ENCODE data around the gene RAD18.

The RAD18 gene

DNA sequence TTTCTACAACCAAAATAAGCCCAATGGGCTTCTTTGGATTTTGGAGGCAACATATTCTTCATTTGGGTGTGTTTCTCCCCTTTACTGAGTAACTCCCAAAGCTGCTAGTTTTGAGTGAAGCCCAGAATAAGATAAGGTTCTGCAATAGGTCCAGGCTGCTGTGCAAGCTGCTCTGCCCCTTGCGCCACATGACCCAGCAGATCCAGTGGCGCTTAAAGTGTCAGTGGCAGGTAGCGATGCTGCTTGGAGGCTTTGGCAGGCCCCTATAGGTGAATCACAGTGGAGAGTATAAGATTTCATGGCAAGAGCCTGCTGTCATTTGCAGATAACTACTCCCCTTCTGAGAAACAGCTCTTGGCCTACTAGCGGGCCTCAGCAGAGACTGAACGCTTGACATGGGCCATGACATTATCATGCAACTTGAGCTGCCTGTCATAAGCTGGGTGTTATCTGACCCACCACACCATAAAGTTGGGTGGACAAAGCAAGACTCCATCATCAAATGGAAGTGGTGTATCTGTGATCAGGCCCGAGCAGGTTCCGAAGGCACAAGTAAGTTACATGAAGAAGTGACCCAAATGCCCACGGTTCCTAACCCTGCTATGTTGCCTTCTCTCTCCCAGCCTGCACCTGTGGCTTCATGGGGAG, 105.4 kb downstream of the RAD18 start:
- DNase-seq: no peak

DNA sequence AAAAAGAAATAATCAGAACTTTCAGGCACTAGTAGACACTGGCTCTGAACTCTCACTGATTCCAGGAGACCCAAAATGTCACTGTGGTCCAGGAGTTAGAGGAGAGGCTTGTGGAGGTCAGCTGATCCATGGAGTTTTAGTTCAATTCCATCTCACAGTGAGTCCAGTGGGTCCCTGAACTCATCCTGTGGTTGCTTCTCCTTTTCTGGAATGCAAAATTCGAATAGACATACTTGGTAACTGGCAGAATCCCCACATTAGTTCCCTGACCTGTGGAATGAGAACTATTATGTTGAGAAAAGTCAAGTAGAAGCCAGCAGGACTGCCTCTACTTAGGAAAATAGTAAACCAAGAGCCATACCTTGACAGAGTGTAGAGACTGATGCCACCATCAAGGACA, 106.6 kb downstream of the RAD18 start:
- DNase-seq: no peak

DNA sequence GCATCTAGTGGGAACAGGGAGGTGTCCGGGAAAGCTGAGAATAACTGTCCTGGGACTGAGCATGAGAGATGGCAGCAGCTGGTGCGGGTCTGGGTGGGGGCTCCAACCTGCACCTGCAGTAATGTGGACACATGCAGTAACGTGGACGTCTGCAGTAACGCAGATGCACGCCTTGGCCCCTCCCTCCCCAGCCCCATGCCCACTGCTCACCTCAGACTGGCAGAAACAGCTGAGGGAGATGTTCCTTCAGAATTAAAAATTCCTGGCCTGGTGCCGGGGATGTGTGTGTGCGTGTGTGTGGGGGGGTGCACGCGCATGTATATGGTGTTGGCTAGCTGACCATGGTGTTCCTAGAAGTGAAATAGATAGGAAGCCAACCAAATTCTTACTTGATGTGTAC, 107.2 kb downstream of the RAD18 start:
- DNase-seq: no peak

DNA sequence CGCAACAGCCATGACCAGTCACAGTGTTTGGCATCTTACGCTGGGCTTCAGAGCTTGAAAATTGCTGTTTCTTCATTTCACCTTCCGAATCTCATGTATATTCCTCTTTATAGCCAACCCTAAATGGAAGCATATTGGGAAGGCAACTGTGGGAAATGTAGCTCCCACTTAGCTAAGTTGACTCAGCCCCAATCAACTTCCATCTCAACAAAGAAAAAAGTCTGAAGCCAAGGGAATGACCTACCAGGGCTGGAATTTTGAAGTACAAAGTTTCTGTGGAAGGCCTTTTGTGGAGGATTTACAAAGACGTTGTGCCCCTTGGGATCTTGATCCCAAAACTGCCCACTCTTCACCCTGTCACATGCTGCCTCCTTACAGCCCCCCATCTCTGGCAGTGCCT, 108.6 kb downstream of the RAD18 start:
- DNase-seq: no peak

DNA sequence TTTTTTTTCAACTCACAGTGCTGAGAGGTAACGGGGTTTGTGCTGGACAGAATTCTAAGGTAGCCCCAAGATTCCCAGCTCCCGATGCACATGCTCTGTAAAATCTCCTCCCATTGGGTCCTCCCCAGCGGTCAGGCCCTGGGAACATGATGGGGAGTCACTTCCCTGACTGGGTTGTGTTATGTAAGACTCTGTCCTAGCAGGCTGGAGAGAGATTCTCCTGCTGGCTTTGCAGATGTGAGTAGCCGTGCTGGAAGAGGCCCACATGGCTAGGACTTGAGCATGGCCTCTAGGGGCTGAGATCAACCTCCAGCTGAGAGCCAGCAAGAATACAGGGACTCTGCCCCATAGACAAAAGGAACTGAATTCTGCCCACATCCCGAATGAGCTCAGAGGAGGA, 110.2 kb downstream of the RAD18 start:
- no peak for DNase-seq

DNA sequence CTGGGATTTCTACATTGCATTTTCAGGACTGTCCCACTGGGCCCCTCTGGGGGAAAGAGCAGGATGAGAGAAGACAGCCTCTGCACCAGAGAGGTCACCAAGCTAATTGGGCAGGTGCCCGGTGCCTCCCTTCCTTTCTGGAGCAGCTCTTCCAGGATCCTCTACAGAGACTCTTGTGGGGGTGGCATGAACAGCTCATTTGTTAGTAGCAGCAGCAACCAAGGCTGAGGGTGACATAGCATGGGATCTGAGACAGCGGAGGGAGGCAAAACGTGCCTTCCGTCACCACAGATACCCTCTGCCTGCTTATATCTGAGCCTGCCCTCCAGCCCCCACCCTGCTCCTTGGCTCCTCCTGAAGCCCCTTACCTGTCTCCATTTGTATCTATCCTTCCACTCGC, 110.8 kb downstream of the RAD18 start:
- no peak for DNase-seq

DNA sequence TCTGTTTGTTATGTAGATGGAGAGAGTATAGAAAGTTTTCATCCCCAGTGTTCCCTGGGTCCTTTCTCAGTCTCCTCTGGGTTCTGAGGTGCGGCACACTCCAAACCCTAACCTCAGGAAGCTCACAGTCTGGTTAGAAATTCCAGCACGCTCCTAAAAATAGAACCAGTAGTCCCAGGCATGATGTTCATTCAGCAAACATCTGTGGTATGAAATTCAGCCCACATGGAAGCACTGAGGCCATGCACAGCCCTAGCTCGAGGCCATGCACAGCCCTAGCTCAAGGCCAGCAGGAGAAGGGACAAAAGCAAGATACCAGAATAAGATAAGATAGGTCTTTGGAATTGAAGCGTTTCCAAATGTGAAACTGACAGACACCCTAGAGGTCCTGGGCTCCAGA, 111.6 kb downstream of the RAD18 start:
- DNase-seq: no peak

DNA sequence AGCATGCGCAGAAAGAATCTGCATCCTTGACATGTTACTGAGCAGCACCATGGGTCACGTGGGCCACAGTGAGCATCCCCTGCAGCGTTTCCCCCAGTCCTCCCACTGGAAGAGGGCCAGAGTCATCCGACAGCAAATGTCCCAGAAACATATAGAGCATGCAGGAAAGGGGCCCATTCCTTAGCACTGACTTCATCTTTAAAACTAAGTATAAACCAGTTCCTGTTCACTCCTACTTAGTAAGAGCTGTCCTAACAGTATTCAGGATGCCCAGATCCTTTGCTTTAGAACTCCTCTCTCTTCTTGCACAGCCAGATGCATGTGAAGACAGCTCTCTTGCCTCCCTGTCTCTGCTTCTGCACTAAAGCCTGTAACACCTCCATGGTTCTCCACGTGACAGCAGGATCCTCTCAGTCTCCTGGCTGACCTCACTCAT, 114.6 kb downstream of the RAD18 start:
- DNase-seq: no peak

DNA sequence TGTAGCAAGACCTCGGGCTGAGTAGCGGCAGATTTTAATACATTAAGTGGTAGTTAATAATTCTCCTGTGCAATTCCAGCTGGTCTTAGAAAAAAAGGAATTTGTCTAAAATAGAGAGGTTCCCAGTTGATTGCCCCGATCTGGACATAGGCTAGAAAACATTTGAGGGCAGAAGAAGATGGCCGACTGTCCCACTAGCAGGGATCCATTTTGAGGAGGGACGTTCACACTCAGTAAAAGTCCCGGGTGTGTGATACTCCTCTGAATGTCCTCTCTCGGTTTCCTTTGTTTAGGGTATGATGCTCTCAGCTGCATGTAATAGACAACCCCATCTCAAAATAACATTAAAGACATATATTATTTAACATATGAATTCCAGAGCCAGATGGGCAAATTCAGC, 116.0 kb downstream of the RAD18 start:
- no peak for DNase-seq

DNA sequence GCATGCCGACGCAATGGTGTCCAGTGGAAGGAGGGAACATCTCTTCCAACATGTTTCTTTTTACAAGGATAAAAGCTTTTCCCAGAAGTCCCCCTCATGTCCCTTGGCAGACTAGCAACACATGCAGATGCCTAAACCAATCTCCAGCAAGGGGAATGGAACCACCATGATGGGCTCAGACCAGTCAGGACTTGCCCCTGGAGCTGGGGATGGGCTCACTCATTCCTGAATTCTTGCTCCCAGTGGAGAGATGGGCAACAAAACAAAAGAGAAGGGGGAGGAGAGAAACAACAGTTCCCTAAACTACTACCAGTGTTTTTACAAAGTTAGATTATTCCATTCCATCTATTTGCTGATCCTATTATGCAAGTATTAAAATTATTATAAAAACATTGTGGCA, 117.1 kb downstream of the RAD18 start:
- DNase-seq: no peak

DNA sequence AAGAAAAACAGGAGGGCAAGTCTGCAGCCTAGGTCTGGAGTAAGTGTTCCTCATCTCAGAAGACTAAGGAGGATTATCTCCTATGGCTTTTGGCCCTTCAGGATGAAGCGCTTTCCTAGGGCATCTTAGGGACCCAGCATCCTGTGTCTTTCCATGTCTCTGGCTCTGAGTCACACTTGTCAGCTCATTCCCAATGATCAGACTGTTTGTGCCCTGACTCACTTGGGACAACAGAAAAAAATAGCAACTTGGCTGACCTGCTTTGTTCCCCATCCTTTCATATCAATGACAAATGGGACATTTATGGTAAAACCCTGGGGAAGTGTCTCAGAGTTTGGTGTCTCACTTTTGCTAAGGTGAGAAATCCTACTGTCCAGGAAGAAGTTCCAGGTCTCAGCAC, 117.6 kb downstream of the RAD18 start:
- no peak for DNase-seq

DNA sequence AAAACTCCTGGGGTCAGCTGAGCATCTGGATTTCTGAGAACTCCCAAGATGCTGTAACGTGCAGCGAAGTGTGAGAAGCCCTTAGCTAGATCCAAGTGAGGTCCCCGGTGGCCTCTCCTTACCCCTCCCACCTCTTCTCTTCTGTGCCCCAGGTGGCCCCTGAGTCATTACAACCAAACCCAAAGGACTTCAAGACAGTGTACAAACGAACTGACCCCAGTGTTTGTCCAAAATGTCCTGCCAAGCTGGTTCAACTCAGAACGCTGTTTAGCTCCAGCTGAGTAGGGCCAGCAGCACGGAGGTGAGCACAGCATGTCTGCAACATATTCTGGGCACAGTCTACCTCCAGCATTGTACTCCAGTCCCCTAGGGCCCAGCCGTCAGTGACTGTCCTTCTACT, 119.9 kb downstream of the RAD18 start:
- no peak for DNase-seq

DNA sequence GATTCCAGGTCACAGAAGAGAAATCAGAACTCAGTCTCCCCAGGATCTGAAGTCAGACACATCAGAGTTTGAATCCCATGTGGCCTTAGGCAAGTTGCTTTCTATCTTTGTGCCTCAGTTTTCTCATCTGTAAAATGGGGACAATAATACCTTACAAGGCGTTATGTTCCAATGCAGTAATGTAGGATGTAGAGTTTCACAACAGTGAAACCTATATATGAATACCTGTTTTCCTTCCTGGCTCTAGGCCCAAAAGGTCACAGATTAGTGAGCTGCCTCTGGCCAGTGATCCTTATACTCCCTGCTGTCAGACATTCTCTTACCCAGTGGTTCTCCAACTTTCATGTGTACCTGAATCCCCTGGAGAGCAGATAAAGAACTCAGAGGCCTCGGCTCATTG, 121.0 kb downstream of the RAD18 start:
- DNase-seq: no peak

DNA sequence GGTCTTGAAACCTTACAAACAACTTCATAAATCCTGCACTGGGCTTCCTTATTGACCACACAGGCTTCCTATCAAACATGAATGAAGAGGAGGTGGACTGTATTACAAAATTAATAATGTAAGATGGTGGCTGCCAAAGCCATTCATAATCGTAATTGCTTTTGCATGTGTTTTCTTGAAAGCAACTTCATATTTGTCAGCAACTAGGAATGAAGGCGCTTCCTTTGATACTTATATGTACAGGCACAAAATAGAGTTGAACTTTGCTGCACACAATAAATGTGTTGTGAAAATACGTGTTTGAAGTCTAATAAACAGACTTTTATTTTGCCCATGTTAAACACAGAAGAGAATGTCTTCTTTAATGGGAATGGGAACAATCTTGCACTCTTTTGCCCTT, 121.8 kb downstream of the RAD18 start:
- DNase-seq: no peak

DNA sequence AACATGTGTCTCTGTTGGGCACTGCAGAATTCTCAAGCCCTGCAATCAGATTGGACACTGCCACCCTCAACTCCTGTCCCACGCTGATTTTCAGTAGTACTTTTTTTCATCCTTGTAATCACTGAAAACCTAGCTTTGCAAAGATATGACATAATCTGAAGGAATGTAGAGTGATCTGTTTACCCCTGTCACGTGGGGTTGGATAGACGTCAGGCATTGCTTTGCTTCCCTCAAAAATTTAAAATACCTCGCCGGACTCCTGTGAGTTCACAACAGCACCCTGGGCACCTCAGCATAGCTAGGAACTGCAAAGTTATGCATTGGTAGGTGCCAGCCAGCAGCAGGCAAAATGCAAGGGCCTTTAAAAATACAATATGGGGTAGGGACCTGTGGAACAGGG, 122.7 kb downstream of the RAD18 start:
- DNase-seq: no peak

DNA sequence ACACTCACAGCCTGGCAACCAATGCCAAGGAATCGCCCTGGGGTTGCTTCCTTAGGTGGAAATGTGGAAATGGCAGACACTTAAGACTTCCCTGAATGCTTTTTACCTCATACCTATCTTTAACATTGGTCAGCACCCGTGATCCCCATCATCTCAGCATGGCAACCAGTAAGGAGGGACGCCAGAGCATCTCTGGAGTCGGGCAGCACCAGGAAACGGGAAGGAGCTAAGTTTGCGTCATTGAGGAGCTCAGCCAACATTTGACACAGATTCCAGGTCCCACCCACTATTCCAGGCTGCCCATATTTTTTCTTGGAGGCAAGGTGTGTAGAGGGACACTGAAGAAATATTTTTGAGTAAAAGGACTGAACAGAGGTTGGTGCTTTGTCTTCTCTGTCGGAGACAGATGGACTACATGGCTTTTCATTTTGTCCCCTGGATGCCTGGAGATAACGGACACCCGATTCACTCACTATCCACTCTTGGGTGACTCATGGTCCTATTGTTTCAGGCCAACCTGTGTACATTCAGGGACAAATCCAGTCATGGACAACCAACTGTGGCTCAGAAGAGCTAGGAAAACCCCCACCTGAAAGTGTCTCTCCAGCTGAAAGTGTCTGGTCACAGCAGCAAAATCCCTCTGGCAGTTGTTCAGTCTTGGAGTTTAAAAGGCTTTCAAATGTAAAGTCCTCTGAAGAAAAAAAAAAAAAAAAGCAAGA, 123.5 kb downstream of the RAD18 start:
- no peak for DNase-seq

DNA sequence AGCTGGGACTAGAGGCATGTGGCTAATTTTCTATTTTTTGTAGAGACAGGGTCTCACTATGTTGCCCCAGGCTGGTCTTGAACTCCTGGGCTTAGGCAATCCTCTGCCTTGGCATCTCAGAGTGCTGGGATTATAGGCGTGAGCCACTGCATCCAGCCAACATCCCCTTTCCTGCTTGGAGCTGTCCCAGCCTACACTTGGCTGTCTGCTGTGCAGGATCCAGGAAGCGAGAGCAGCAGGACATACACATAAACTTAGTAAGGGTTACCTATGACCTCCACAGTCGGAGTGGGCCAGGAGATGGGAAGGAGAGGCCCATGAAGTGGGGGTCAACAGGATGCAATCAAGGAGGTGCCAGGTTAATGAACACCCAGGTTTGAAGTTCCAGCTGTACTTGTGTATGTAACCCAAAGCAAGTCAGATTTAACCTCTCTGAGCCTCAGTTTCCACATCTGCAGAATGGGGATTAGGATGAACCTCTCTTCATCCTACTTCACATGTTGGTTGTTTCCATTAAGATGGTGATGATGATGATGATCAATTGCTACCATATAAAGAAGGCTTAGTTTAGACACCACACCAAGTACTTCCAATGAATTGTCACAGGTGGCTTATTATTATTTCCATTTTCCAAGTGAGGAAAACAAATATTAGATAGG, 124.4 kb downstream of the RAD18 start:
- DNase-seq: no peak

DNA sequence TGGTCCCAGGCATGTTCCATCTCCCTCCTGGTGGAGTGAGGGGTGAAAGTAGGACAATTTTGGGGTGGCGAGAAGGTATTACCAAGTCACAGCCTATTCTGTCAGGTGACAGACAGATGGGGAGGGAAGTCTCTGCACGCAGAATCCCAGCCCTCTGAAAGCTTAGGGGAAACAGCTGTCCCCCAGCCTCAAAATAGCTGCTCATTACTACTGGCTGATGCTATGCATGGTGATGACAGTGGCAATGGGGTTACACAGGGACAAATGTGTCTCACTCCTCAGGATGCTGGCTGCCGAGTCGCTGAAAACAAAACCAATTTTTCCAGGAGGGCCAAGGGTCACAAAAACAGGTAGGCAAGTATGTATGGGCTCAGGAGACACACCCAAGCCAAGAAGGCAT, 125.0 kb downstream of the RAD18 start:
- no peak for DNase-seq

DNA sequence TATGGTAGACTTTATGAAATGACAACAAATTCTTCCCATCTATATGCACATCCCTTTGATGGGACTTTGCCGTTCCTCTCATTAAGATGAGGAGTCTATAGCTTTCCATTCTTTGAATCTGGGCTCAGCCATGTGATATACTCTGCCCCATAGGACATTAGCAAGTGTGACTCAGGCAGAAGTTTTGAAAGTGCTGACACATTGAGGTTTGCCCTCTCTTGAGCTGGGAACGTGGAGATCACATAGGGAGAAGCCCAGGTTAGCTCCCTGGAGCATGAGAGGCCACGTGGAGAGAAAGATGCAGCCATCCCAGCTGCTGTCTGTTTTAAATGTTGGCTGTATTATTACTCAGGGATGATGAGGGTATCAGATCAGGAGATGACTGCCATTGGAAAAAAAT, 126.1 kb downstream of the RAD18 start:
- no peak for DNase-seq

DNA sequence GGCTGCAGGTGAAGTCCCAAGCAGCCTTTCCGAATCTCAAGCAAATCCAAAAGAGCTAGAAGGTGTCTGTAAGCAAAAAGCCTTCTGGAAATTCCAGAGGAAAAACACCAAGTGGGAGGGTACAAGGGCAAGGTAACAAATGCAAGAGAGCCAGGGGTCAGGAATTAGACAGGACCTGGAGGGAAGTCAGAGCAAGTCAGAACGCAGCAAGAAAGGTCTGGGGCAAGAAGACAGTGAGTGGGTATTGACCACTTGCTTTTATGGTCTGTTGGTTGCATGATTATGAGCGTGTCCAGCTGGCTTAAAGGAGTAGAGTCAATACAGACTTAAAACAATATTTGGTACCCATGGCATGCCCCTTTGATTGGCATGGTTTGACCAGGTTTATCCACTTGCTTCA, 127.2 kb downstream of the RAD18 start:
- no peak for DNase-seq

DNA sequence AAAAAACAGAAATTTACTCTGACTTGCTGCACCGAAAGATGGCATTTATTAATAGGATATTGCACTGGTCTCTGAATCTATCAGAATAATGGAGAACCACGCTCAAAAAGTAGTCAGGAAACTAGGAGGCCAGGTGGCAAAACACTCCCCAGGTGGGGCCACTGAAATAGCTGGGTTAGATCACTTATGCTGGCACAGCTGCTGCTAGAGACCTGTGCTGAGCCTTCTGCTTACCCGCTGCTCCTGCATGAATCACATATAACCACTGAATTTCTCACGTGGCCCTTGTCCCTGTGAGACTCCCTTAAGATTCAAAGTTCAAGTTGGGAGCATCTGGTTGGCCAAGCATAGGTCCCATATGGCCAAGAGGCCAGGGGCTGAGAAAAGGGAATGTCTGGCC, 127.9 kb downstream of the RAD18 start:
- no peak for DNase-seq

DNA sequence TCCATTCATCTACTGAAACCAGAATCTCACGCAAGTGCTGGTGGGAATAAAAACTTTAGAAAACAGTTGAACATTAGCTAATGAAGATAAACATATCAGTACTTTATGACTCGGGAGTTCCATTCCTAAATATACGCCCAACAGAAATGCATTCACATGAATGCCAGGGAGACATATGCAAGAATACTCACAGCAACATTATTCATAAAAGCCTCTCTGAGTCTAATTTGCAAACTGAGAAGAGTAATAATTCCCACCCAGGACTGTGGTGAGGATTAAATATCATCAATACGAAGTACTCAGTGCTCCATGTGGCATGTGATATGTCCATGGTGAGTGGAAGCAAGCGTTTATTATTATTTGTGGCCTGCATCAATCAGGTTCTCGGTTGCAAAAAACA, 128.3 kb downstream of the RAD18 start:
- no peak for DNase-seq

DNA sequence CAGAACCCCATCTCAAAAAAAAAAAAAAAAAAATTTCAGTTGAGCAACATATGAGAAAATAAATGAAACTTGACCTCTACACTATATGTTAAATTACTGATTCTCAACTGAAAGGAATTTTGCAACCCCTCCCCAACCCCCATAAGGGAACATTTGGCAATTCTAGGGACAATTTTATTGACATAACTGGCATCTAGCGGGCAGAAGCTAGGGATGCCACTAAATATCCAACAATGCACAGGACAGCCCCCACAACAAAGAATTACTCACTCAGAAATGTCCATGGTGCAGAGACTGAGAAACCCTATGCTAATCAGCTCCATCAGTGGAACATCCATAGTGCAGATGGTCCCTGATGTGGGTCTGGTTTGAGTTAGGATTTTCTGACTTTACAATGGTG, 135.6 kb downstream of the RAD18 start:
- DNase-seq: no peak
